ENCODE results near the gene PARP1. TPM values are rescaled to one million over a fixed set of nuclear protein-coding genes. Genes with fewer than 3 reads are reported as not detected.
"Not testable (repeated sequence)": the region's sequence is repeated elsewhere in the genome, so short reads cannot be mapped to it uniquely, and the experiment has no call there.

The PARP1 gene
- total RNA-seq, 1 donor from 2014 or later = 18.4 TPM

- no peak for FAIRE-seq
- DNase-seq (ENCODE audit: low read depth) = no peak
- Histone ChIP-seq H3K4me3 (ENCODE audit: low read depth, low read length) (no peak overlapping the region), H3K27me3 (ENCODE audit: control insufficient read depth, insufficient read depth, low read length) (no peaks in the 10 kb centered on the region), H3K36me3 (ENCODE audit: control insufficient read depth, insufficient read depth, low read length) (no peaks in the 10 kb centered on the region)
- TF ChIP-seq CTCF (IDR thresholded peaks at IDR 0.05; ENCODE audit: insufficient read depth, low read length, severe bottlenecking) = no peak
Measured at GRCh38 chr1:226433341-226433720, 25.4 kb upstream of the PARP1 start.

- no peaks in the 10 kb centered on the region for H3K36me3 ChIP-seq (ENCODE audit: control insufficient read depth, insufficient read depth, low read length)
- no peaks in the 10 kb centered on the region for H3K27me3 ChIP-seq (ENCODE audit: control insufficient read depth, insufficient read depth, low read length)
- TF ChIP-seq CTCF (IDR thresholded peaks at IDR 0.05; ENCODE audit: insufficient read depth, low read length, severe bottlenecking) = no peak
- H3K4me3 ChIP-seq (ENCODE audit: low read depth, low read length) = no peak overlapping the region
- DNase-seq (ENCODE audit: low read depth) (no peak), FAIRE-seq (no peak)
Measured at GRCh38 chr1:226432586-226433340, 24.9 kb upstream of the PARP1 start.

- H3K27me3 ChIP-seq (ENCODE audit: control insufficient read depth, insufficient read depth, low read length); DNase-seq (ENCODE audit: low read depth); H3K36me3 ChIP-seq (ENCODE audit: control insufficient read depth, insufficient read depth, low read length); H3K4me3 ChIP-seq (ENCODE audit: low read depth, low read length); FAIRE-seq: not testable (repeated sequence)
Measured at GRCh38 chr1:226431898-226432297, 24.0 kb upstream of the PARP1 start.

GRCh38 chr1:226429858-226430715 lies 22.2 kb upstream of the PARP1 start:
- H3K4me3 ChIP-seq (ENCODE audit: low read depth, low read length) = no peak overlapping the region
- TF ChIP-seq CTCF (IDR thresholded peaks at IDR 0.05; ENCODE audit: insufficient read depth, low read length, severe bottlenecking) = no peak
- no peaks in the 10 kb centered on the region for H3K36me3 ChIP-seq (ENCODE audit: control insufficient read depth, insufficient read depth, low read length)
- H3K27me3 ChIP-seq (ENCODE audit: control insufficient read depth, insufficient read depth, low read length) = no peaks in the 10 kb centered on the region
- FAIRE-seq (no peak), DNase-seq (ENCODE audit: low read depth) (no peak)

GRCh38 chr1:226428791-226429461 lies 21.0 kb upstream of the PARP1 start:
- no peak for FAIRE-seq
- no peak for TF ChIP-seq CTCF (IDR thresholded peaks at IDR 0.05; ENCODE audit: insufficient read depth, low read length, severe bottlenecking)
- peak; percentile 48 for DNase-seq (ENCODE audit: low read depth)
- Histone ChIP-seq H3K27me3 (ENCODE audit: control insufficient read depth, insufficient read depth, low read length) (no peaks in the 10 kb centered on the region), H3K4me3 (ENCODE audit: low read depth, low read length) (no peak overlapping the region), H3K36me3 (ENCODE audit: control insufficient read depth, insufficient read depth, low read length) (no peaks in the 10 kb centered on the region)

- DNase-seq (ENCODE audit: low read depth) (no peak), FAIRE-seq (no peak)
- Histone ChIP-seq H3K4me3 (ENCODE audit: low read depth, low read length) (no peak overlapping the region), H3K36me3 (ENCODE audit: control insufficient read depth, insufficient read depth, low read length) (no peaks in the 10 kb centered on the region), H3K27me3 (ENCODE audit: control insufficient read depth, insufficient read depth, low read length) (no peaks in the 10 kb centered on the region)
- TF ChIP-seq CTCF (IDR thresholded peaks at IDR 0.05; ENCODE audit: insufficient read depth, low read length, severe bottlenecking) = no peak
Measured at GRCh38 chr1:226428348-226428747, 20.5 kb upstream of the PARP1 start.

Measured in bronchial epithelial cell (primary cell).